Measurements from ENCODE around the gene HS2ST1. TPM values are rescaled to one million over a fixed set of nuclear protein-coding genes. Genes with fewer than 3 reads are reported as not detected.

HS2ST1 gene
- polyA plus RNA-seq, 1 donor (not counting 4 experiments of a cell fraction or from before 2014, with no cell fraction given), result 18.7 TPM

GRCh38 chr1:86955678-86956077 lies 41.2 kb downstream of the HS2ST1 start:
- Histone ChIP-seq H2AFZ (ENCODE audit: control insufficient read depth, low read length) (no peak overlapping the region), H3K36me3 (ENCODE audit: control insufficient read depth in 2 of 2, extremely low read depth in 1 of 2, insufficient read depth in 2 of 2, low read length in 2 of 2) (no peaks in the 10 kb centered on the region), H3K9me3 (ENCODE audit: control insufficient read depth, low read depth, low read length) (no peaks in the 10 kb centered on the region), H3K4me1 (ENCODE audit: control insufficient read depth, extremely low read depth, insufficient read depth, low read length) (no peaks in the 10 kb centered on the region), H3K4me2 (ENCODE audit: control insufficient read depth, extremely low read depth, insufficient read depth, low read depth, low read length) (no peak overlapping the region), H3K79me2 (ENCODE audit: control insufficient read depth, insufficient read depth, low read length) (no peaks in the 10 kb centered on the region), H3K27ac (ENCODE audit: control insufficient read depth, insufficient read depth, low read length) (no peak overlapping the region), H3K4me3 (ENCODE audit: control insufficient read depth in 2 of 3, extremely low read depth in 1 of 3, insufficient read depth in 2 of 3, low read depth in 1 of 3, low read length in 3 of 3) (no peak overlapping the region), H3K9ac (ENCODE audit: control insufficient read depth, extremely low read depth, insufficient read depth, low read length) (no peak overlapping the region), H4K20me1 (ENCODE audit: control insufficient read depth, extremely low read depth, insufficient read depth, low read length) (no peaks in the 10 kb centered on the region), H3K9me1 (ENCODE audit: control insufficient read depth, extremely low read depth, insufficient read depth, low read length) (no peaks in the 10 kb centered on the region), H3K27me3 (ENCODE audit: control insufficient read depth, extremely low read depth, insufficient read depth, low read length) (no peaks in the 10 kb centered on the region)
- no peak for FAIRE-seq
- dilution Hi-C loops (cut with MboI; ENCODE audit: extremely low pct_ligation_motif_present, low sequenced_read_pairs), result no loop called here
- TF ChIP-seq, protein P1, sequence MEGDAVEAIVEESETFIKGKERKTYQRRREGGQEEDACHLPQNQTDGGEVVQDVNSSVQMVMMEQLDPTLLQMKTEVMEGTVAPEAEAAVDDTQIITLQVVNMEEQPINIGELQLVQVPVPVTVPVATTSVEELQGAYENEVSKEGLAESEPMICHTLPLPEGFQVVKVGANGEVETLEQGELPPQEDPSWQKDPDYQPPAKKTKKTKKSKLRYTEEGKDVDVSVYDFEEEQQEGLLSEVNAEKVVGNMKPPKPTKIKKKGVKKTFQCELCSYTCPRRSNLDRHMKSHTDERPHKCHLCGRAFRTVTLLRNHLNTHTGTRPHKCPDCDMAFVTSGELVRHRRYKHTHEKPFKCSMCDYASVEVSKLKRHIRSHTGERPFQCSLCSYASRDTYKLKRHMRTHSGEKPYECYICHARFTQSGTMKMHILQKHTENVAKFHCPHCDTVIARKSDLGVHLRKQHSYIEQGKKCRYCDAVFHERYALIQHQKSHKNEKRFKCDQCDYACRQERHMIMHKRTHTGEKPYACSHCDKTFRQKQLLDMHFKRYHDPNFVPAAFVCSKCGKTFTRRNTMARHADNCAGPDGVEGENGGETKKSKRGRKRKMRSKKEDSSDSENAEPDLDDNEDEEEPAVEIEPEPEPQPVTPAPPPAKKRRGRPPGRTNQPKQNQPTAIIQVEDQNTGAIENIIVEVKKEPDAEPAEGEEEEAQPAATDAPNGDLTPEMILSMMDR (optimal IDR thresholded peaks at IDR 0.05 in 1 of 3, IDR thresholded peaks at IDR 0.05 in 1 of 3, conservative IDR thresholded peaks at IDR 0.05 in 1 of 3; ENCODE audit: extremely low read depth in 1 of 3, insufficient read depth in 2 of 3, low read length in 3 of 3), result no peak
- TF ChIP-seq EZH2 (IDR thresholded peaks at IDR 0.05; ENCODE audit: low read length), result no peak
- DNase-seq (ENCODE audit: low read depth, low spot score), result no peak

- no peaks in the 10 kb centered on the region for H4K20me1 ChIP-seq (ENCODE audit: control insufficient read depth, extremely low read depth, insufficient read depth, low read length)
Measured at GRCh38 chr1:86956221-86956620, 41.8 kb downstream of the HS2ST1 start.

More at GRCh38 chr1:86956221-86956620, 41.8 kb downstream of the HS2ST1 start:
- no peaks in the 10 kb centered on the region for H3K79me2 ChIP-seq (ENCODE audit: control insufficient read depth, insufficient read depth, low read length)
- no peaks in the 10 kb centered on the region for H3K27me3 ChIP-seq (ENCODE audit: control insufficient read depth, extremely low read depth, insufficient read depth, low read length)
- H3K9me1 ChIP-seq (ENCODE audit: control insufficient read depth, extremely low read depth, insufficient read depth, low read length), result no peaks in the 10 kb centered on the region
- H3K36me3 ChIP-seq (ENCODE audit: control insufficient read depth in 2 of 2, extremely low read depth in 1 of 2, insufficient read depth in 2 of 2, low read length in 2 of 2), result no peaks in the 10 kb centered on the region
- no peaks in the 10 kb centered on the region for H3K9me3 ChIP-seq (ENCODE audit: control insufficient read depth, low read depth, low read length)
- H2AFZ ChIP-seq (ENCODE audit: control insufficient read depth, low read length), result no peak overlapping the region
- no peak overlapping the region for H3K4me2 ChIP-seq (ENCODE audit: control insufficient read depth, extremely low read depth, insufficient read depth, low read depth, low read length)
- no peak overlapping the region for H3K4me3 ChIP-seq (ENCODE audit: control insufficient read depth in 2 of 3, extremely low read depth in 1 of 3, insufficient read depth in 2 of 3, low read depth in 1 of 3, low read length in 3 of 3)
- DNase-seq (ENCODE audit: low read depth, low spot score), result no peak
- FAIRE-seq, result no peak
- no peaks in the 10 kb centered on the region for H3K4me1 ChIP-seq (ENCODE audit: control insufficient read depth, extremely low read depth, insufficient read depth, low read length)
- TF ChIP-seq, protein P1 (optimal IDR thresholded peaks at IDR 0.05 in 1 of 3, IDR thresholded peaks at IDR 0.05 in 1 of 3, conservative IDR thresholded peaks at IDR 0.05 in 1 of 3; ENCODE audit: extremely low read depth in 1 of 3, insufficient read depth in 2 of 3, low read length in 3 of 3), result no peak
- no peak for TF ChIP-seq EZH2 (IDR thresholded peaks at IDR 0.05; ENCODE audit: low read length)
- dilution Hi-C loops (cut with MboI; ENCODE audit: extremely low pct_ligation_motif_present, low sequenced_read_pairs), result no loop called here
- no peak overlapping the region for H3K27ac ChIP-seq (ENCODE audit: control insufficient read depth, insufficient read depth, low read length)
- no peak overlapping the region for H3K9ac ChIP-seq (ENCODE audit: control insufficient read depth, extremely low read depth, insufficient read depth, low read length)

Data from keratinocyte (primary cell).